ENCODE results near the gene SORCS1.

GRCh38 chr10:107051769-107052168 is 112.7 kb downstream of the SORCS1 start:
- TF ChIP-seq, protein P1, sequence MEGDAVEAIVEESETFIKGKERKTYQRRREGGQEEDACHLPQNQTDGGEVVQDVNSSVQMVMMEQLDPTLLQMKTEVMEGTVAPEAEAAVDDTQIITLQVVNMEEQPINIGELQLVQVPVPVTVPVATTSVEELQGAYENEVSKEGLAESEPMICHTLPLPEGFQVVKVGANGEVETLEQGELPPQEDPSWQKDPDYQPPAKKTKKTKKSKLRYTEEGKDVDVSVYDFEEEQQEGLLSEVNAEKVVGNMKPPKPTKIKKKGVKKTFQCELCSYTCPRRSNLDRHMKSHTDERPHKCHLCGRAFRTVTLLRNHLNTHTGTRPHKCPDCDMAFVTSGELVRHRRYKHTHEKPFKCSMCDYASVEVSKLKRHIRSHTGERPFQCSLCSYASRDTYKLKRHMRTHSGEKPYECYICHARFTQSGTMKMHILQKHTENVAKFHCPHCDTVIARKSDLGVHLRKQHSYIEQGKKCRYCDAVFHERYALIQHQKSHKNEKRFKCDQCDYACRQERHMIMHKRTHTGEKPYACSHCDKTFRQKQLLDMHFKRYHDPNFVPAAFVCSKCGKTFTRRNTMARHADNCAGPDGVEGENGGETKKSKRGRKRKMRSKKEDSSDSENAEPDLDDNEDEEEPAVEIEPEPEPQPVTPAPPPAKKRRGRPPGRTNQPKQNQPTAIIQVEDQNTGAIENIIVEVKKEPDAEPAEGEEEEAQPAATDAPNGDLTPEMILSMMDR (IDR thresholded peaks at IDR 0.05), result no peak
- TF ChIP-seq POLR2A (IDR thresholded peaks at IDR 0.05), result no peak
